Epithelial cell of esophagus (primary cell): ENCODE data around the gene DTX4.
A peak's percentile ranks its signal among the peaks of the same experiment; 100 is the strongest.

Experiments used
- DNase-seq: peaks from one replicate; pipeline ENCODE4 v3.0.0; 2010; ENCODE audit warnings: low read depth
- H3K4me3 ChIP-seq: 2 replicates; pipeline ENCODE4 v1.5.1; 2011; ENCODE audit warnings: mild to moderate bottlenecking, low read length, control low read depth
- TF ChIP-seq, protein P1 (sequence below): IDR thresholded peaks from 2 replicates; pipeline ENCODE4 v1.5.1; 2011; ENCODE audit warnings: low read depth, mild to moderate bottlenecking, low read length, control low read depth, inconsistent platforms; ENCODE audit not compliant: insufficient read depth; ENCODE audit errors: missing control alignments

Gene DTX4

DNA sequence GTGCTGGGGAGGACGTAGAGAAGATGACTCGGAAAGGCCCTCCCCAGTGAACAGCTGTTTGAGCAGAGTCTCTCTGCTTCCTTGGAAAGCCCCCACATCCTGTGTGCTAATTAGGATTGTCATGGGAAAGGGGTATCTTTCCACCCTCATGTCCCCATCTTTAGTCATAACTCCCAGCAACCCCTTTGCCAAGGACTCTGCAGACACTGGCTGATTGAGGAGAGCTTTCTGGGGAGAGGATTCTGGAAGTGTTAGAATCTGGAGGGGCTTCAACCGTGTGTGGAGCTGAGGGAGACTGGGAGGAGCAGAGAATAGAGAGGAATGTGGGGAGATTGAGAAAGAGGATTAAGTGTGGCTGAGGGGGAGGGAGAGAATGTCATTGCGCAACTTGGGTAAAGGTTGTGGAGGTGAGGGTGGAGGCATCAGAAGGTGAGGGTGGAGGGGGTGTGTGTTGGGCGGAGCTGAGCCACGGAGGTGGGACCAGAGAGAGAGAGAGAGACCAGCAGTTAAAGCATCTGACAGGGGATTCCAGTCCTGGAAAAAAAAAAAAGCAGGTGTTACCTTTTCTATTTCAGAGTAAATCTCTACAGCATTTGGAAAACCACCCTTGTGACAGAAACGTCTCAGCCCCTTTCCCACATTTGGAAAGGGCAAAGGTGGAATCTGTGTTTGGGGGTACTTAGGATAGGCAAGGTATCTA is 2.2 kb downstream of the DTX4 start:
- peak overlapping the region; percentile 63 for H3K4me3 ChIP-seq
- TF ChIP-seq, protein P1, sequence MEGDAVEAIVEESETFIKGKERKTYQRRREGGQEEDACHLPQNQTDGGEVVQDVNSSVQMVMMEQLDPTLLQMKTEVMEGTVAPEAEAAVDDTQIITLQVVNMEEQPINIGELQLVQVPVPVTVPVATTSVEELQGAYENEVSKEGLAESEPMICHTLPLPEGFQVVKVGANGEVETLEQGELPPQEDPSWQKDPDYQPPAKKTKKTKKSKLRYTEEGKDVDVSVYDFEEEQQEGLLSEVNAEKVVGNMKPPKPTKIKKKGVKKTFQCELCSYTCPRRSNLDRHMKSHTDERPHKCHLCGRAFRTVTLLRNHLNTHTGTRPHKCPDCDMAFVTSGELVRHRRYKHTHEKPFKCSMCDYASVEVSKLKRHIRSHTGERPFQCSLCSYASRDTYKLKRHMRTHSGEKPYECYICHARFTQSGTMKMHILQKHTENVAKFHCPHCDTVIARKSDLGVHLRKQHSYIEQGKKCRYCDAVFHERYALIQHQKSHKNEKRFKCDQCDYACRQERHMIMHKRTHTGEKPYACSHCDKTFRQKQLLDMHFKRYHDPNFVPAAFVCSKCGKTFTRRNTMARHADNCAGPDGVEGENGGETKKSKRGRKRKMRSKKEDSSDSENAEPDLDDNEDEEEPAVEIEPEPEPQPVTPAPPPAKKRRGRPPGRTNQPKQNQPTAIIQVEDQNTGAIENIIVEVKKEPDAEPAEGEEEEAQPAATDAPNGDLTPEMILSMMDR, result no peak
- DNase-seq, result peak; percentile 91

DNA sequence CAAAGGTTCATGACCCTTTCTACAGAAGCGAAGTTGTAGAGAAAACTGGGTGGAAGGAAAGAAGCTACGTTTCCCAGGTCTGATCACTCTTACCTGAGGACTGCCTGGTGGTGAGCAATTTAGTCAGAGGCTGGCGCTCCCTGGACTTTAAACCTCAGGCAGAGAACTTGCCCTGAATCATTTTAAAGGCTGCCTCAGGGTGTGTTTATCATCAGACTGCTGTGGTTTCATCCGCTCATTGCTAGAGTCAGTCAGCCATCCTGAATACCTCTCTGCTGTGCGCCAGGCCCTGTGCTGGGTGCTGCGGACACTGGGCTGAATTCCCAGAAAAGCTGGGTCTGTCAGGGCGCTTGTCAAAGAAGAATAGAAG is 2.7 kb downstream of the DTX4 start:
- TF ChIP-seq, protein P1, result peak; percentile 2
- DNase-seq, result peak; percentile 97
- peak overlapping the region; percentile 63 for H3K4me3 ChIP-seq

DNA sequence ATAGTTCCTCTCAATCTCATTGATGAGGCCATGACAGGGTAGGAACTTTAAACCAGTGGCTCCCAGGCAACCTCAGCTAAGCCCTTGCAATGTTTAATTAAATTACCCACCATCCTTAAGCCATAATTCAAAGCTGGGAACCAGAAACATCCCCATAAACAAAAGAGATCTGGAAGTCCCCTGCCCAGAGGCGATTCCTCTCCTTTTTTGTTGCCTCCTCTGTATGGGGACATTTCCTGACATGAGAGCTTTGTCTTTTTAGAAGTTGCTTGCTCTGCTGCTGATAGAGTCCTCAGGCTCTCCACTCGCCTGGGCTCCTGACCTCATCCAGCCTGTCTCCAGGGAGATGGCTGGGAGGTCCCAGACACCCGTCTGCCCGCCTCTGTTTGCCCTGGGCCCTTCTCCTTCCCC is 3.2 kb downstream of the DTX4 start:
- no peak for DNase-seq
- peak overlapping the region; percentile 2 for H3K4me3 ChIP-seq
- TF ChIP-seq, protein P1, result no peak

DNA sequence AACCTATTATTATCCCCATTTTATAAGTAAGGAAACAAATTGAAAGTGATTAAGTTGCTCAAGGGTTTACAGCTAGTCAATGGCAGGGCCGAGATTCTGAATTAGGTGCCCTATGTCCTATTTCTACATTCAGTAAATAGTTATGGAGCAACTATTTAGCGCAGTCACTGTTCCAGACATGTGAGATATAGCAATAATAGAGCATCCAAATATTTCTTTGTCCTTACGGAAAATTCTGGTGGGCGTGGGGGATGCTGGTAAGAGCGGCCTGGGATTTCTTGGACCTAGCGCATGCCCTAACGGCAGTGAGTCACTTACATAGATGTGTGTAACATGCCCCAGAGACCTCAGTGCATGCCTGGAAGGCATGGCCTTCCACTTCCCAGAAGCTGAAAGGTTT is 4.4 kb downstream of the DTX4 start:
- no peak for DNase-seq
- TF ChIP-seq, protein P1, result no peak
- H3K4me3 ChIP-seq, result no peak overlapping the region

DNA sequence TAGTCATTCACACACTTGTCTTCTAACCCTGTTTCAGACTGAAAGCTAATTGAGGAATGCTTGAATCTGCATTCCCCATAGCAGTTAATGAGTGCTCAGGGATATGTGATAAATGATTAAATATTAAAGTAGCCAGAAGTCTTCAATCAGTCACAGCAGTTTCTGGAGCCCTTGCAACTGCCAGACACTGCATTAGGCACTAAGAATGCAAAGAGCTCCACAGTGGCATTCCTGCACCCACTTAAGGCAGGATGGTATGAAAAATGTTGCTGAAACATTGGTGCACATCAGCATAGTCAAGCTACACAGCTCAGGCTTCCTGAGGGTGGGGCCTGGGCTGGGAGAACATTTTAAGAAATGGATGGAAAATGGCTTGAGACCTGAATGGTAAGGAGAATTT is 6.5 kb downstream of the DTX4 start:
- TF ChIP-seq, protein P1, result no peak
- no peak overlapping the region for H3K4me3 ChIP-seq
- no peak for DNase-seq

DNA sequence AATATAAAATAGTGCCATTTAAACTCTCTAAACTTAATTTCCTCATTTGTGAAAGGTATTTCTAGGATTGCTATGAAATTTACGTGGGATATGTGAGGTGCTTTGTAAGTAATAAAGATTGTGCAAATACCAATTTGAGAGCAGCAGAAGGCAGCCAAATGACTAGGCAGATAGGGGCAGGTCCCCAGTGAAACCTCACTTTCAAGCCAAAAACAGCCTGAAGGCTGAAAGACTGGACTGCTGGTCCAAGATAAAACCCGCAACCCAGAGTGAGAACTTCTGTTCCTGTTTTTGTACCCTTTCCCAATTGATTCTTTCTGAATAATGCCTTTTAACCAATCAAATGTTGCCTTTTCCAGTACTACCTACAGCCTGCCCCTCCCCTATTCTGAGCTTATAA is 7.2 kb downstream of the DTX4 start:
- no peak for DNase-seq
- no peak overlapping the region for H3K4me3 ChIP-seq
- TF ChIP-seq, protein P1, result no peak

DNA sequence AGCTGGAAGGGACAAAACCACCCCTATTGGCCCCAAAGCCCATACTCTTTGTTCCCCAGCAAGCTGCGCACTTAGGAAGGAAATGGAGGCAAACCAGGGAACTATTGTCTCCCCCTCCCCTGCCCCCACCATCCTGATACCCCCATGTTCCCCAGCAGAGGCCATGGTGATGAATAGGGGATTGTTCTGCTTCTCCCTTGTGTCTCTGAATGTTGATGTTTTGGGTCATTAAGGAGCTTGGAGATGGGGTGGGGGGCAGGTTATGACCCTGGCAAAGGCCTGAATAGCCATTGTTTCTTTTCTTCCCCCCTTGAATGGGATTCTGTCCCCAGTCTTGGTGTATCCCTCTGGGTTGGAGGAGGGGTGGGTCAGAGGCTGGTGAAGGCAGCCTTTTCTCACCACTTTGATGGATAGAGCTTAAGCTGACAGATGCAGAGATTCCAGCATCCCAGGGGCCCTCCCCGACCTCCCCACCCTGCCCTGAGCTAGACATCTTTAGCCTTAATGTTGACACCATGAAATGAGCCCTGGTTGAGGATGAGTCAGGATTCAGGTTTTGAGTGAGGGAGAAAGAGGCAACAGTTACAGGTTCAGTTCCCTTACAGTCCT is 8.3 kb downstream of the DTX4 start:
- TF ChIP-seq, protein P1, result no peak
- H3K4me3 ChIP-seq, result no peak overlapping the region
- no peak for DNase-seq
